DMS79 (cell line): ENCODE results near the gene CACNA1G.

Experiments used
- DNase-seq: peaks from one replicate; lab custom pipeline; 2025; lab: John Stamatoyannopoulos, UW

CACNA1G gene

DNA sequence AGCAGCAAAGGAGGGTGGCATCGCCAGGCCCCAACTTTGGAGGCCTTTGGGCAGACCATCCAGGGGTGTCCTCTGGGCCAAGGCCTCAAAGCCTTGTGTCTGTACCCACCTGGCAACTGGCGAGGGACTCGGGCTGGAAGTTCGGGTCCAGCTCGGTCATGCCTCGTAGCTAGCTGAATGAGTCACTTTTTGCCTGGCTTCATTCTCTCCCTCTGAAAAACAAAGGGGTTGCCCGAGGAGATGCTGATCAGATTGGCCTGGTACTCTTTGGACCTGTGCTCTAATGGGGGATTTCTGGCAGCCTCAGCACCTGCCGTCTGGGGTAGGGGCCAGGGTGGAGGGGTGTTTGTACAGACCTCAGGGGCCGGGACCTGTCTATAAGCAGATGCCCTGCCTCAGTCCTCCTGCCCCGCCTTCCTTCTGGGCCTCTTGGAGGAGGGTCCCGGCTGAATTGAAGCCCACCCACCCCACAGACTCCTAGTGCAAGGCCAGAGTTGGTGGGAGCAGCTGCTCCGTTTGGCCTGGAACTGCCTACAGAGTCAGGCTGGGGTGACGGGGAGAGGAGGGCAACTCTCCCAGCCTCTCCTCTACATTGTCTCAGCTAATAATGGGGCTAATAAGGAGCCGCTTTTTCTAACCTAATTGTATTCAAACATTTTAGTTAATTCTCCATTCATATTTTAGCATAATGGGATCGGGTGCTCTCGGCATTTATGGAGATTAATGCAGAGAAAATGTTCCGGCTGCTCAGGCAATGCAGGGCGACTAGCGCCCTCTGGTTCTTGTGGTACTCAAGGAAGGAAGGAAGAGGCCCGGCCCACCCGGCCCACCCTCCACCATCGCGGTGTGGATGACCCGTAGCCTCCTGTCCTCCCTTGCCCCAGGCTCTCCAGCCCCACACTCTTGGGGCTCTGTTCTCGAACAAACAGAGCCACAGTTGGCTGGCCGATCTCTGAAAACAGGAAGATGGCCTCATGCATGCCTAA is 52.8 kb downstream of the CACNA1G start:
- no peak for DNase-seq

DNA sequence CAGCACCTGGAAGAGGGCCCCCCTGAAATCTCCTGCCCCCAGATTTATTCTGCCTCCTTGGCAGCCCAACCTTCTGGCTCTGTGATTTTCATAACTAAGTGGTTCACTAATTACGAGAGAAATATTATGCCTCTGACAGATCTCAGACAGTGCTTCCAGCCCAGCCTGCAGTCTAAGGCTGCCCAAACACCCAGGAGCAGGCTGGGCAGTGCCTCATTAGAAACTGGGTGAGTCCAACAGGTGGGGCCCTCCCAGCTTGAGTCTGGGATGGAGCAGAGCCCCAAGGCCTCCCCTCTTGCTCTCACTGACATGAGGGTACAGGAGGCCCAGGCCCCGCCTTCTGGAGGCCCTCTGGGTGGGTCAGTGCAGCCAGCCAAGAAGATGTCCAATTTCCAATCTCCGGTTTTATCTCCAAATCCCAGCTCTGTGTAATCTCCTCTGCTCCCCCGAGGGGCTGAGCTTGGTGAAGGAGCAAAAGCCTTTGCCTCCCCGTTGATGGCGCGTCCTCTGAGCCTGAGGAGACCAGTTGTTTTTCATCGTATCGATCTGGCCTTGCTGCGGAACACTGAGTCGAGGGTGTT is 54.0 kb downstream of the CACNA1G start:
- no peak for DNase-seq

DNA sequence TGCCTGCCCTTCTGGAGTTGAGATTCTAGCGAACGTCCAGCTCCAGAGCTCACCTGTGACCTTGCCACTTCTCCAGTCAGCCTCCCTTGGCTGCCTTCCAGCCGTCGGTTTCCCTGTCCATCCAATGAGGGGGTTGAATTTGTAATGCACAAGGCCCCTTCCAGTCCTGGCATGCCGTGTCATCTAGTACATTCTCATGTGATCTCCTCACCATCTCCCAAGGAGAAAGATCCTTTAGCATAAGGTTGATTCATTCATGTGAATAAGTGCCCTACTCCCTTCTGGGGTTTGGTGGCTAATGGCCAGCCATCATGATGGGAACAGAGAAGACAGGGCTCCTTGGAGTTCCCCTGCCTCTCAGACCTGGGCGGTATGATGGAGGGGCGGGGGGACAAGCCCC is 55.3 kb downstream of the CACNA1G start:
- DNase-seq: no peak

DNA sequence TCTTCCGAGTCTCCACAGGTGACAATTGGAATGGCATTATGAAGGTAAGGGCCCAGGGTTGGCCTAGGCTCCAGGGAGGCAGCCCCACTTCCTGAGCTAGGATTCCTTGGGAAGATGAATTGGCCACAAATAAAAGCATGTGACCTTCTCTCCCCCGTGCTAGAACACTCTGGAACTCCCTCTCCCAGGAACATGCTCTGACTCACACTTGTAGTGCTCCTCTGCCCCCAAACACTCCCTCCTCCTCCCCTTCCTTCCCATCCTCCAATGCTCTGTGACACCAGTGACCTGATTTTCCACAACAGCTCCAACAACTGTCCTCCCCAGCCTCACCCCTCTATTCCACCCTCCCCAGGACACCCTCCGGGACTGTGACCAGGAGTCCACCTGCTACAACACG is 57.8 kb downstream of the CACNA1G start:
- DNase-seq: no peak

DNA sequence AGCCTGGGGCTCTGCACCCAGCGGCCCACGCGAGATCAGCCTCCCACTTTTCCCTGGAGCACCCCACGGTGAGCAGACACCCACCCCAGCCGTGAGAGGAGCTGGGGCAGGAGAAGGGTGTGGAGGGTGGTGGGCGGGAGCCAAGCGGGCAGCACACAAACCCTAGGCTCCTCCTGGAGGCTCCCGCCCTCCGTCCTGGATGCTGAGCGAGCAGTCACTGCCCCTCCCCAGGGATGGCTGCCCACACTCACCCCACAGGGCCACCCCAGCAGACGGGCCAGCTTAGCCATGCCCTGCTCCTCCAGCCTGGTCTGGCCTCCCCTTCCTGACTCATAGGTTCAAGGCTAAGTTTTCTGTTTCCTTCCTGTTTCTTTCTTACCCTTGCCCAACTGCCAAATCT is 58.4 kb downstream of the CACNA1G start:
- DNase-seq: no peak

DNA sequence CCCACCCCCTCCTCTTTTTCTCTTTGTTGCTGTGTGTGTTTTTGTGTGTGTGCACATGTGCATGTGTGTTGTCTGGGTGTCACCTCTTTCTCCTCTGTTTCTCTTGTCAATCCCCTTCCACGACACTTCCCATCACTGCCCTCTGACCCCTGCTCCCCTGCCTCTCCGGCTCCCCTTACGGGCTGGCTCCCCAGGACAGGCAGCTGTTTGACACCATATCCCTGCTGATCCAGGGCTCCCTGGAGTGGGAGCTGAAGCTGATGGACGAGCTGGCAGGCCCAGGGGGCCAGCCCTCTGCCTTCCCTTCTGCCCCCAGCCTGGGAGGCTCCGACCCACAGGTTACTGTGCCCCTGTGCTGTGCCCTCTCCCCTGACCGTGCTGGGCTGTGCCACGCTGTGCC is 59.0 kb downstream of the CACNA1G start:
- DNase-seq: no peak

DNA sequence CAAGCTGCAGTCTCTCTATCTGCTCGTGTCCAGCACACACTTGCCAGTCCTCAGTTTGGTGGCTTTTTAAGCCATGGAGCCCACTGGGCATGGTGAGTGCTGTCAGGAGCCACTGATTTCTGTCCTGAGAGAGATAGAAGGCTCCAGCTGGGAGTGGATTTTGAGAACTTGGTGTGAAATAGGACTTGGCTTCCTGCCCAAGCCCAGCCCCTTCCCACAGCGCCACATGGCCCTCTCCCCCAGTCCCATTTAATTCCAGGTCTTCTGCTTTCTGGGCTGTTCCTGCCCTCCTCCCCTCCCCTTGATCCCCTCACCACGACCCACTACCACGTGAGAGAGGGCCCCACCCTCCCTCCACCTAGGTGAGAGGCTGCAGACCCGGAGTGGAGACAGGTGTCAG is 59.7 kb downstream of the CACNA1G start:
- DNase-seq: no peak

DNA sequence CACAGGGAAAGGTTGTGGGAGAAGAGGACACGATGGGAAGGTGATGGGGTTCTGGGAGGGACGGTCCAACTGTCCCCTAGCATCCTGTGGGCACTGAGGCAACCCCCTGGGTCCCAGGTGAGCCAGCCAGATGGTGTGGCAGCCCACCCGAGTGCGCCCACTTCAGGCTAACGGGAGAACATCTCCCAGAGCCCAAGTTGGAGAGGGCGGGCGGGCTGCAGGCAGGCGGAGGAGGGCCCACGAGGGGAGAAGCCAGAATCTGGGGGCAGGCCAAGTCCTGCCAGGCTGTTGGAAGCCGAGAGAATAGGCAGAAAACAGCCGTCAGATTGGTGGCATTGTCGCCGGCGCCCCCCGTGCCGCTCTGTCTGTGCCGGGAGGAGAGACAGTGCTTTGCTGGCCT is 60.3 kb downstream of the CACNA1G start:
- DNase-seq: no peak

DNA sequence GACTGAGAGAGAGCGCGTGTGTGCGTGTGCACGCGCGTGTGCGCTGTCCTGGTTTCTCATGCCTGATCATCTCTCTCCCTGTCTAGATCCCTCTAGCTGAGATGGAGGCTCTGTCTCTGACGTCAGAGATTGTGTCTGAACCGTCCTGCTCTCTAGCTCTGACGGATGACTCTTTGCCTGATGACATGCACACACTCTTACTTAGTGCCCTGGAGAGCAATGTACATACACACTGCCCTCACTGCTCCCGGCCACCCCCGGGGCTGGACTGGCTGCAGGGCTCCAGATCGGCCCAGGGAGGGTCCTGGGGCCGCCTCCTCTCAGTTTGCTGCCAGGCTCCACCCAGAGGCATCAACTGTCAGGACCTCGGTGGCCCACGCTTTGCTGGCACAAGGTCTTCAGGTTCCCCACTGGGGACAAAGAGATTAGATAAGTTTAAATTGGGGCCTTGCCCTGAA is 61.1 kb downstream of the CACNA1G start:
- no peak for DNase-seq

DNA sequence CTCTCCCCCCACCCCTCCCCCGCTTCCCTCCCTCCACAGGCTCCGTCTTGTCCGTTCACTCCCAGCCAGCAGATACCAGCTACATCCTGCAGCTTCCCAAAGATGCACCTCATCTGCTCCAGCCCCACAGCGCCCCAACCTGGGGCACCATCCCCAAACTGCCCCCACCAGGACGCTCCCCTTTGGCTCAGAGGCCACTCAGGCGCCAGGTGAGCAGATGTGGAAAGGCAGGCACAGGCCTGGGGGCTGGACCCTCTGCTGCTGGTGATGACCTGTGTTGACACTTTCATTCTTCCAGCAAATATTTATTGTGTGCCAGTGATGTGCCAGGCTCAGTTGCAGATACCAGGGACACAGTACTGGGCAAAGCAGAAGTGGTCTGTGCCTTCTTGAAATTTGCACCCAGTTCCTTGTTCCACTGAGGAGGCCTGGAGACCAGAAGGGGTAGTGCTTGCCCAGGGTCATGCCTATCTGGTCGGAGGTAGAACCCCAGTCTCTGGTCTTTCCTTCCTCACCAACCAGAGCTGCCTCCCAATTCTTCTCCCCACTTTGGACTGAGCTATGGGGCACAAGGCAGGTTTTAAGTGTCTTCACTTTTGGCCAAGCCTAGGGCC is 63.9 kb downstream of the CACNA1G start:
- no peak for DNase-seq

DNA sequence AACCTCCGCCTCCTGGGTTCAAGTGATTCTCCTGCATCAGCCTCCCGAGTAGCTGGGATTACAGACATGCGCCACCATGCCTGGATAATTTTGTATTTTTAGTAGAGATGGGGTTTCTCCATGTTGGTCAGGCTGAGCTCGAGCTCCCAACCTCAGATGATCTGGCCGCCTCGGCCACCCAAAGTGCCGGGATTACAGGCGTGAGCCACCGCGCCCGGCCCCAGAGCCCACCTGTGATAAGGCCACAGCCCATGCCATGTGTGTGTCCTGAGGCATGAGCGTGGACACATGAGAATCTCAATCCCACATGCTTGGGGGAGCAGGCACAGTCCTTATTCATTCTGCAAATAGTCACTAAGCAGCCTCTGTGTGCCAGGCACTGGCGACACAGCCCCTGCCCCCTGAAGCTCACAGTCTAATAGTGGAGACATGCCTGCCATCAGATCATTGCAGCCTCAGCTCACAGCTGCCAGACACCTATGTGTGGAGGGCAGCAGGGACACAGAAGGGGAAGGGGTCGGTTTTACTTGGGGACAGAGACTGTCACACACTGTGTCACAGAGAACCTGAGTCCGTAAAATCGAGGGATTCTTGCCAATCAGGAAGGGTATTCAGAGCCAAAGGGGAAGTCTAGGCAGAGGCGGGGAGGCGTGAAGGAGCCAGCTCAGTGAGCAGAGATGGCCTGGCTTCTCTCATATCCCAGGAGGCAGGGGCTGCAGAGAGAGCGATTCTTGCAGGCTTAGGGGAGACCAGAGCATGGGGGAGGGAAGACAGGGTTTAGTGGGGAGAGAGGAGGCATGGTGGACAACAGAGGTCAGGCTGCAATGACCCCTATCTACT is 64.7 kb downstream of the CACNA1G start:
- no peak for DNase-seq

DNA sequence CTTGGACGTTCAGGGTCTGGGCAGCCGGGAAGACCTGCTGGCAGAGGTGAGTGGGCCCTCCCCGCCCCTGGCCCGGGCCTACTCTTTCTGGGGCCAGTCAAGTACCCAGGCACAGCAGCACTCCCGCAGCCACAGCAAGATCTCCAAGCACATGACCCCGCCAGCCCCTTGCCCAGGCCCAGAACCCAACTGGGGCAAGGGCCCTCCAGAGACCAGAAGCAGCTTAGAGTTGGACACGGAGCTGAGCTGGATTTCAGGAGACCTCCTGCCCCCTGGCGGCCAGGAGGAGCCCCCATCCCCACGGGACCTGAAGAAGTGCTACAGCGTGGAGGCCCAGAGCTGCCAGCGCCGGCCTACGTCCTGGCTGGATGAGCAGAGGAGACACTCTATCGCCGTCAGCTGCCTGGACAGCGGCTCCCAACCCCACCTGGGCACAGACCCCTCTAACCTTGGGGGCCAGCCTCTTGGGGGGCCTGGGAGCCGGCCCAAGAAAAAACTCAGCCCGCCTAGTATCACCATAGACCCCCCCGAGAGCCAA is 65.6 kb downstream of the CACNA1G start:
- peak; percentile 56 for DNase-seq

DNA sequence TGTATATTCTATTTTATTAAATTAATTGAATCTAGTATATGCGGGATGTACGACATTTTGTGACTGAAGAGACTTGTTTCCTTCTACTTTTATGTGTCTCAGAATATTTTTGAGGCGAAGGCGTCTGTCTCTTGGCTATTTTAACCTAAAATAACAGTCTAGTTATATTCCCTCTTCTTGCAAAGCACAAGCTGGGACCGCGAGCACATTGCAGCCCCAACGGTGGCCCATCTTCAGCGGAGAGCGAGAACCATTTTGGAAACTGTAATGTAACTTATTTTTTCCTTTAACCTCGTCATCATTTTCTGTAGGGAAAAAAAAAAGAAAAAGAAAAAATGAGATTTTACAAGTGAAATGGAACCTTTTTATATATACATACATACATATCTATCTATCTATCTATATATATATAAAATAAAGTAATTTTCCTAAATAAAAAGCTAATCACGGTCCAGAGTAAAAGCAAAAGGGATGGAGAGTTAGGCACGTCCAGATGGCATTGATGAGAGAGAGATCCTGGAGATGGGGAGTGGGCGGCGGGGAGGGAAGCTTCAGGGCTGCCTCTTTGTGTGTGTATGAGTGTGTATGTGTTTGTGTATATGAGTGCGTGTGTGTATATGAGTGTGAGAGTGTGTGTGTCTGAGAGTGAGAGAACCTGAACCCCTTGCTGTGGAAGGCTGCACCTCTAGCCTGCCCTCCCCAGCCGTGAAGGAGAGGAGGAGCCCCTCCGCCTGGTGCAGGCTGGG is 66.7 kb downstream of the CACNA1G start:
- no peak for DNase-seq

DNA sequence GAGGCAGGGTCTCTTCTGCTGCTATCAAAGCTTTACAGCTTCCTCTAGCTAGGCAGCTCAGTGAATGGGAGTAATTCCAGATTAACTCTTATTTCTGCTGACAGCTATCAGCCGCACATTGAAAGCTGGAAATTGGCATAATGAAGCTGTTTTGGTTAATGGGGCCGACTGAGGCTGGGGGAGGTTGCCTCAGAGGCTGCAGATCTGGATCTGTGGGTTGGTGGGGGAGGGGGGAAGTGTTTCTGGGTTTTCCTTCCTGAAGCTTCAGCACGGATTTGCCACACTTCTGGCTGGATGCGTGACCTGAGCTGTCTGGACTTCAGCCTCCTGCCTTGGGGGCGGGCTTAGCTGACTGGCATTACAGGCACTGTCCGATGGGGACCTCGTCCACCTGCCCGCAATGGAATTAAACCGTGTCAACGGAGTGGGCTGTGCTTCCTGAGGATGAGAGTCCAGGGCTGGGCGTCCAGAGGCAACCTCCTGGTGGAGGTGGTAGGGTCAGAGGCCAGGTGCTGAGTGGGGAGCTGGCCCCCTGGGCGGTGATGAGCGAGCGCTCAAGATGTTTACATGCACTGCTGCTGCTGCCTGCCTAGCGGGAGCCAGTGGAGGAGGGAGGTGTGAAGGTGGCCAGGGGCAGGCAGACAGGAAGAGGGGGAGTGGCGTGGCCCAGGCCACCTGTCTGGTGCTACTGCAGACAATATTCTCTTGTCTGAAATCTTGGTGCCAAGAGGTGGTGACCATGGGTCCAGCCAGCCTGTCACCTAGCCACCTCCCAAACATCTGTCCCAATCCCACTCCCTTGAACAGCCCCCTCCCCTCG is 67.5 kb downstream of the CACNA1G start:
- DNase-seq: no peak

DNA sequence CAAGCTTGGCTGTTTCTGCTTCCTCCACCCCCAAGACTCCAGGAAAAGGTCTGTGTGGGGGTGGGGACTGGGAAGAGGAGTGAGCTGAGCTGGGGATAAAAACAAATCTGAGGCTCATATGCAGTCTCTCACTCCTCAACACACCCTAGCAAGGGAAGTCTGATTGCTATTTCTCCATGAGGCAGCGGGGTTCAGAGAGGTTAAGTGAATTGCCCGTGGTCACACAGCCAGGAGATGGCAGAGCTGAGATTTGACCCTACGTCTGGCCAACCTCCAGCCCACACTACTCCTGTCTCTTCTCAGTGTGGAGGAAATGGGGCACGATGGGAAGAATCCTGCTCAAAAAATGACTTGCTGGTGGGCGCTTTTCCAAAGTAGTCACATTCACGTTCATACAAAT is 69.4 kb downstream of the CACNA1G start:
- DNase-seq: no peak

DNA sequence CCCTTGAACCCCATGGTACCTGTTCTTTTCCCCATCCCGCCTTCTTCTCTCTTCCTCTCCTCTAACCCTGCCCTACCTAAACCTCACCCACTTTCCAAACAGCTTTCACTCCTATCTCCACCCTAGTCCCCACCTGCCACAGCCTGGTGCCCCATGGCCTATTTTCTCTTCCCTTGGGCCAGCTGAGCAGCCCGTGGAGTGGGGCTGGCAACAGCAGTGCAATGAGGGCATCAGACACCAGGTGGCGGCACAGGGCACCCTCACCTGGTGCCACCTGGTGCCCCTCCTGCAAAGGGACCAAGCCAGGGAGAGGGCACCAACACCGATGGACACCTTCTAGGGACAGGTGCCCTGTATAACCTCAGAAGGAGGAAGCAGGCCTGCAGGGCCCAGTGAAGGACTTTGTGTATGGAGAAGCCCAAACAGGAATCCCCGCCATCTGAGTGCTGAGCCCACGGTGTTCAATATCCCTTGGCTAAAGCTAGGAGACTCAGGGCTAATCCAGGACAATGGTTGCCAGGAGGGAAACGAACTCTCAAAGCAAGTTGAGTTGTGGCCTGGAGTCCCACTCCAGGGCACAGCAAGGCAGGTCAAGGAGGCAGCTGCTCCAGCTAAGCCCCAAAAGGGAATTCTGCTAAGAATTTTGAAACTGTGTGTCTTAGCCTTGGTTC is 70.1 kb downstream of the CACNA1G start:
- no peak for DNase-seq

DNA sequence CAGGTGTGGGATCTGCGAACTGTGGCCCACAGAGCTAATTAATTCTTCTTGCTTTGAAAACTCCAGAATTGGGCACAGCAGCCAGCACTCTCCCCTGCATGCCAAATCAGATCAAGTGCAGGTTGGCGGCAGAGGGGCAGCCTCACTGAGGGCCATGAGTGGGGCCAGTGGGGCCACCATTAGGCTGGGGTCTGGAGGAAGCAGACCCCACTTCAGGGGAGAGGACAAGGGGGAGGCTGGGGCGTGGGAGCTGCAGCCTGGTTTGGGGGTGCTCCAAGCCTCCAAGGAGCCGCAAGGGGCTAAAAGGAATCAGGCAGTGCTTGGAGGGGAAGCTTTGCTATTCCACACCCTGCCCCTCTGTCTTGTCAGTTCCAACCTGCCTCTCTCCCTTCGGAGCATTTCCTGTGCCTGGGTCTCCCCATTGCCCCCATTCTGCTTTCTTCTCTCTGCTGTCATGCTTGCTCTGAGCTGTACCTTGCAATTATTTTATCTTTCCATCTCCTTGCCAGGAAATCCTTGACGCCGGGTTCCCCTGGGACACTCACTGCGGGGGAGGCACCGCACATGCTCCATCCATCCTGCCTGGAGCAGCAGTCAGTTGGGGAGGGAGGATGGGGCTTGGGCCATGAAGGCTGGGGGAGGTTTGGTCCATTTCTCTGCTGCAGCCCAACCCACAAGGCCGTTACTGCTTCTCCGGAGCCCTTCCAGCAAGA is 70.8 kb downstream of the CACNA1G start:
- DNase-seq: no peak

DNA sequence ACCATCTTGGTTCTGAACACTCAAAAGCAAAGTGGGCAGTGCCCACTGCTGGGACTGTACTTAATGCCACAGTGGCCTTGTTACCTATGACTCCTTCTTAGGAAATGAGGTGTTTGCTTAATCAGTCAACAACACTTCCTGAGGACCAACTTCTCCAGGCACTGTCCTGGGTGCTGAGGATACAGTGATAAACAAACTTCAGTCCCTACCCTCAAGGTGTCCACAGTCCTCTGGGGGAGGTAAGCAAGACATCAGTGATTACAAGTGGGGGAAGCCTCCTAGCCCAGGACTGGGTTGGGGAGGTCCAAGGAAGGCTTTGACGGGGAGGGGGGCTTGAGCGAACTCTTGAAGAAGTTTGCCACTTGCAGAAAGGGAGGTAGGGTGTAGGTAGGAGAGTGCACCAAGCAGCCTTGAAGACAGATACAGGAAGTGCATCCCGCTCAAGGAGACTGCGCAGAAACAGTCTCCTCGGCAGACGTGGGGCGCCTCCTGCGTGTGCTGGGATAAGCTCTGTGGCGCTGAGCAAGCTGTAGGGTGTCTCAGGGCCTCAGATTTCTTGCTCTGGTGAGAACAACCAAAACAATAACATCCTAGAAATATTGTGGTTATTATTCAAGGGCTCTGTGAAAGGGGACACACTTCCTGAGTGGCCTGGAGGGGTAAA is 71.5 kb downstream of the CACNA1G start:
- no peak for DNase-seq
